ENCODE results near the gene SLC6A4. TPM values are rescaled to one million over a fixed set of nuclear protein-coding genes. Genes with fewer than 3 reads are reported as not detected.

Gene SLC6A4
- not detected in 2 replicates for total RNA-seq

DNA sequence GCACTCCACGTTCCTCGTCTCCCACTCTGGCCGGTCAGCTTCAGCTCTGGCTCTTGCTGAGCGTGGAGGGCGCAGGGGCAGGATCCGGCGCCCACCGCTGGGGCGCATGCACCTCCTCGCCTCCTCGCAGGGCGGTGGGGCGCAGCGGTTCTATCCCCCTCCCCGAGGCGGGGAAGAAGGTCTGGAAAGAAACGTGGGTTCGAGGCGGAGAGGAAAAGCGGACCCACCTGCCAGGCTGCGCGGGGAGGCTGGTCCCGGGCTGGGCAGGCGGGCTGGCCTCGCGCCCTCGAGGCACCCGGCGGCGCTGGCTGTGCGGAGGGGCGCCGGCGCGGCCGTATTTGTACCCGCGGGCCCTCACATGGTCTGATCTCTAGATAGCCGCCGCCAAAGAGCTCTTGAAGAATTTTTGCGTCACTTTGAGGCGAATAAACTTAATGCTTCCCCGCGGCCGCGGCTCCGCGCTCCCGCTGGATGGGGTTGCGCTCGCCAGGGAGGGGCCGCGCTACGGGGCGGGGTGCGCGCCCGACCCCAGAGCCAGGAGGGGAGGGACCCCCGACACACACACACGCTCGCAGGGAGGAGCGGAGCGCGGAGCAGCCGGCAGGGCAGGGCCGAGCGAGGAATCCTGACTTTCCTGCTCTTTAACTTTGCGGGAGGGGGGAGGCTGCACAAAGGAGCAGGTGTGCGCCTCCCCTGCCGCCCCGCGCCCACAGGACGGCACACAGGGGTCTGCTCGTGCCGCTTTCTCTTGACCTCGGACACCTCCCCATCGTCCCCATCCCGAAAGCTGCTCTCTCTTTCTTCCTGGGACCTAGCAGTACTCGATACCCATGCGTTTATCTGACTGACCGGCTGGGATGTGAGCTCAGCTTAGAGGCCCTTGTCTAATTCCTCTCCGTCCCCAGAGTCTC lies at the start of gene SLC6A4:
Gene SLC6A4 (minus strand): TSS at position 312 of the 911 bp plus-strand sequence. CDS start 13,739 bp downstream, outside the sequence.
- intact Hi-C loops (cut with micrococcal nuclease): loop anchor here (2.0 to 5.0 kb wide), 2 partner anchors 118 to 131 kb away; partner anchors contain the start of gene NSRP1
- H3K36me3 Mint-ChIP-seq (ENCODE audit: low read depth): no peaks in the 10 kb centered on the region
- DNase-seq (ENCODE audit: low spot score): no peak
- no peaks in the 10 kb centered on the region for H3K9me3 Mint-ChIP-seq
- peak within 1 kb of the TSS; percentile 63 for H3K4me3 Mint-ChIP-seq
- no peak within 1 kb of the TSS for H3K27ac Mint-ChIP-seq
- peaks cover 11% of the 10 kb centered on the region for H3K4me1 Mint-ChIP-seq (ENCODE audit: low read depth)
- H3K27me3 Mint-ChIP-seq (ENCODE audit: insufficient read depth): peaks cover 71% of the 10 kb centered on the region

DNA sequence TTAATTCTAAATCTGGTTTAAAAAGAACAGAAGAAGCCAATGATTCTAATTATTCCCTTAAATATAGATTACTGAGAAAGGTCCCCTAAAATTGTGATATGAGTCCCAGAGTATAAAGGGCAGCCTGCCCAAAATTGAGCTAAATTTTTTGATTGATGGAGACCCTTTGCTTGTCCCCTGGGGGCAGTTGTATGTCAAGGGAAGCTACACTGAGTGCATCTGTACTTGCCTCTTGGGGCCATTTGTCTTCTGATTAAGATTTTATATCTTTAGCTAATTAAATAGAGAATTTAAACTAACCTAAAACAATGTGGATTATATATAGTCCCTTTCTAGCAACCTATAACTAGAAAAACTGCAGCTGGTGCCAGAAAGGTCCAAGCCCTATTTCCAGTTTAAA lies 43.7 kb upstream of the SLC6A4 start:
- H3K36me3 Mint-ChIP-seq (ENCODE audit: low read depth): peaks cover 26% of the 10 kb centered on the region

DNA sequence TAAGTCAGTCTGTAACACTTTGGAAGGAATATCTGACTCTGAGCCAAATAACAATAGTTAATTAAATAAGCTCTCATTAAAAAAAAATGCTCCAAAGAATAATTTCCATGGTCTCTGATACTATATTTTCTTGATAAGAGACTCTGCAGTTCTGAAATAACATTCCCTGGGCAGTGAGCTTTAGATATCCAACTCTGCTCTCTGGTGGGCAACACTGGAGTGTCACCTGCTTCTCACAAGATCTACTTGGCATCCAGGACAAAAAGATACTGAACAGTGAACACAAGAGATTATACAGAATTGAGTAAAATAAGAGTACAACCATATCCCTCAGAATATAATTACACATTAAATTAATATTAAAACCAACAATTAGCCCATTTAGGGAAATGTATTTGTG lies 42.5 kb upstream of the SLC6A4 start:
- intact Hi-C loops (cut with micrococcal nuclease): no loop called here
- Mint-ChIP-seq H3K9me3 (no peaks in the 10 kb centered on the region), H3K4me1 (ENCODE audit: low read depth) (peaks cover 5% of the 10 kb centered on the region), H3K4me3 (no peak overlapping the region), H3K27me3 (ENCODE audit: insufficient read depth) (no peaks in the 10 kb centered on the region), H3K36me3 (ENCODE audit: low read depth) (peaks cover 36% of the 10 kb centered on the region), H3K27ac (no peak overlapping the region)
- DNase-seq (ENCODE audit: low spot score): no peak

More for the DNA sequence above, 43.7 kb upstream of the SLC6A4 start:
- Mint-ChIP-seq H3K4me3 (no peak overlapping the region), H3K27me3 (ENCODE audit: insufficient read depth) (no peaks in the 10 kb centered on the region), H3K27ac (no peak overlapping the region), H3K9me3 (no peaks in the 10 kb centered on the region), H3K4me1 (ENCODE audit: low read depth) (peaks cover 5% of the 10 kb centered on the region)
- intact Hi-C loops (cut with micrococcal nuclease): no loop called here
- DNase-seq (ENCODE audit: low spot score): no peak

GRCh38 chr17:30275911-30276310 lies 40.4 kb upstream of the SLC6A4 start:
- no peak for DNase-seq (ENCODE audit: low spot score)
- no peak overlapping the region for H3K27ac Mint-ChIP-seq
- H3K27me3 Mint-ChIP-seq (ENCODE audit: insufficient read depth): no peaks in the 10 kb centered on the region
- peaks cover 5% of the 10 kb centered on the region for H3K4me1 Mint-ChIP-seq (ENCODE audit: low read depth)
- H3K4me3 Mint-ChIP-seq: no peak overlapping the region
- no peaks in the 10 kb centered on the region for H3K9me3 Mint-ChIP-seq
- intact Hi-C loops (cut with micrococcal nuclease): no loop called here
- H3K36me3 Mint-ChIP-seq (ENCODE audit: low read depth): peaks cover 48% of the 10 kb centered on the region

GRCh38 chr17:30274887-30275286 lies 39.4 kb upstream of the SLC6A4 start:
- no peak overlapping the region for H3K4me3 Mint-ChIP-seq
- intact Hi-C loops (cut with micrococcal nuclease): no loop called here
- DNase-seq (ENCODE audit: low spot score): no peak
- H3K36me3 Mint-ChIP-seq (ENCODE audit: low read depth): peaks cover 46% of the 10 kb centered on the region
- H3K27me3 Mint-ChIP-seq (ENCODE audit: insufficient read depth): no peaks in the 10 kb centered on the region
- no peaks in the 10 kb centered on the region for H3K9me3 Mint-ChIP-seq
- peaks cover 5% of the 10 kb centered on the region for H3K4me1 Mint-ChIP-seq (ENCODE audit: low read depth)
- H3K27ac Mint-ChIP-seq: no peak overlapping the region

- no peak overlapping the region for H3K27ac Mint-ChIP-seq
- DNase-seq (ENCODE audit: low spot score): no peak
- no peak overlapping the region for H3K4me3 Mint-ChIP-seq
- H3K36me3 Mint-ChIP-seq (ENCODE audit: low read depth): peaks cover 47% of the 10 kb centered on the region
- no peaks in the 10 kb centered on the region for H3K27me3 Mint-ChIP-seq (ENCODE audit: insufficient read depth)
- intact Hi-C loops (cut with micrococcal nuclease): no loop called here
- H3K9me3 Mint-ChIP-seq: no peaks in the 10 kb centered on the region
- peaks cover 9% of the 10 kb centered on the region for H3K4me1 Mint-ChIP-seq (ENCODE audit: low read depth)
These were observed 37.9 kb upstream of the SLC6A4 start for GRCh38 chr17:30273373-30273772.

DNA sequence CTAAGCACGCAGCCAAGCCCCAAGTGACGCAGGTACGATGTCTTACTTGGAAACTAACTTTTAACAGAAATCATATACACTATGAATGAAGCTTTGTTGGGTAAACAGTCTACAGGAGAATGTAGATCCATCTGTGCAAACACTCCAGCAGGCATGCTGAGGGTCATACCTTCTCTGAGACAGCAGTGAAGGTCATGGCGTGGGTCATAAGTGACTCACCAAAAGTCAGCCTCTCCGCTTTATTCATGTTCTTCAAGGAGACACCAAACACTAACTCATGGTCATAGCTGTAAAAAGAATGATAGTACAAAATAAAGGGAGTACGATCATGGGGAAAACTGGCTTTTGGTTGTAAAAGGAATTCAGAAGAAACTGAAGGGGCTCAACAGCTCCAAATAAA lies 35.6 kb upstream of the SLC6A4 start:
- H3K27ac Mint-ChIP-seq: no peak overlapping the region
- H3K27me3 Mint-ChIP-seq (ENCODE audit: insufficient read depth): no peaks in the 10 kb centered on the region
- H3K4me1 Mint-ChIP-seq (ENCODE audit: low read depth): peaks cover 9% of the 10 kb centered on the region
- H3K36me3 Mint-ChIP-seq (ENCODE audit: low read depth): peaks cover 46% of the 10 kb centered on the region
- intact Hi-C loops (cut with micrococcal nuclease): no loop called here
- no peak for DNase-seq (ENCODE audit: low spot score)
- no peak overlapping the region for H3K4me3 Mint-ChIP-seq
- H3K9me3 Mint-ChIP-seq: no peaks in the 10 kb centered on the region

DNA sequence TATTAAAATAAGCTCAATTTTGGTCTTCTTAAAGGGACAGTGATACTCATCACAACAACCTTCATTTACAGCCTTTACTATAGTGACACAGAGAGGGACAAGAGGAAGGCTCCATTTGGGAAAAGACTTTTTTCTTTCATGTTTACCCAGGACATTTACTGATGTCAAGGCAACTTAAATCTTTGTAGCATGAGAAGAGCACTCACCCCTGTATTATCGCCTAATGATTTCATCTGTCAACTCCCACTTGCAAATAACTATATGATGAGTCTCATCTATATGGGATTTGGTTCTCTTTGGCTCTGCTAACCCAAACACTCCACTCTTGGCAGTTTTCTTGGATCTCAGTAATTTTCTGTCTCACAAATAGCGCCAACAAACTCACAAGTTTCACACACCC lies 32.1 kb upstream of the SLC6A4 start:
- Mint-ChIP-seq H3K9me3 (no peaks in the 10 kb centered on the region), H3K4me1 (ENCODE audit: low read depth) (peaks cover 4% of the 10 kb centered on the region), H3K27ac (no peak overlapping the region), H3K27me3 (ENCODE audit: insufficient read depth) (no peaks in the 10 kb centered on the region), H3K4me3 (no peak overlapping the region), H3K36me3 (ENCODE audit: low read depth) (peaks cover 41% of the 10 kb centered on the region)
- no peak for DNase-seq (ENCODE audit: low spot score)
- intact Hi-C loops (cut with micrococcal nuclease): no loop called here

GRCh38 chr17:30263552-30264333 lies 28.2 kb upstream of the SLC6A4 start:
- H3K36me3 Mint-ChIP-seq (ENCODE audit: low read depth): peaks cover 38% of the 10 kb centered on the region
- no peak overlapping the region for H3K4me3 Mint-ChIP-seq
- H3K27me3 Mint-ChIP-seq (ENCODE audit: insufficient read depth): no peaks in the 10 kb centered on the region

DNA sequence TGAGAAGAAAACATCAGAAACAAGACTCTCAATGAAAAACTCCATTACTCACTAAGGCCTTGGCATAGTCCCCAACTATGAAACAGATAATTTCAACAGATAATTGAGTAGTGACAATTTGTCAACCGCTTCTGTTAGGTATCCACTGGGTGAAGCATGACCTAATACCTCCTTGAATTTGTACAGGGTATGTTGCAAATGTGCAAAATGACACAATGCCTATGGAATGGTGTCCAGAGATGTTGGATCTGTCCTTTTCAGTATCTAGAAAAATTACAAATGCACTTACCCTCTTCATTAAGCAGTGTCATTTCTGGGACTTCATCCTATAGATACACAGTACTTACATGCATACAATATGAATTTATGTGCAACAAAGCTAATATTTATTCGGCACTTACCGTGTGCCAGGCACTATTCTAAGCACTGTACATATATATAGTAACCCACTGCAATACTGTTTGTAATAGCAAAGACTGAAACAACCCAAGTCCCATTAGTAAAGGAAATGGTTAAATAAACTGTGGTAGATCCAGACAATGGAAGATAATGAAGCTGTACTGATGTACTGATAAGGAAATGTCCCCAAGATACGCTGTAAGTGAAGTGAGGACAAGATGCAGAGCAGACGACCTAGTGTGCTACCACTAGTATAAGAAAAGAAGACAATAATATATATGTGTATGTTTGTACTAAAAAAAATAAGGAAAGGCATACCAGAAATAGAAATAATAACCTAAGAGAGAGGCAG lies 21.4 kb upstream of the SLC6A4 start:
- Mint-ChIP-seq H3K9me3 (no peaks in the 10 kb centered on the region), H3K4me3 (no peak overlapping the region), H3K4me1 (ENCODE audit: low read depth) (peaks cover 10% of the 10 kb centered on the region), H3K36me3 (ENCODE audit: low read depth) (peaks cover 23% of the 10 kb centered on the region), H3K27me3 (ENCODE audit: insufficient read depth) (no peaks in the 10 kb centered on the region), H3K27ac (no peak overlapping the region)
- DNase-seq (ENCODE audit: low spot score): no peak
- intact Hi-C loops (cut with micrococcal nuclease): no loop called here

More at GRCh38 chr17:30263552-30264333, 28.2 kb upstream of the SLC6A4 start:
- Mint-ChIP-seq H3K9me3 (no peaks in the 10 kb centered on the region), H3K27ac (no peak overlapping the region), H3K4me1 (ENCODE audit: low read depth) (peaks cover 8% of the 10 kb centered on the region)
- no peak for DNase-seq (ENCODE audit: low spot score)
- intact Hi-C loops (cut with micrococcal nuclease): no loop called here

DNA sequence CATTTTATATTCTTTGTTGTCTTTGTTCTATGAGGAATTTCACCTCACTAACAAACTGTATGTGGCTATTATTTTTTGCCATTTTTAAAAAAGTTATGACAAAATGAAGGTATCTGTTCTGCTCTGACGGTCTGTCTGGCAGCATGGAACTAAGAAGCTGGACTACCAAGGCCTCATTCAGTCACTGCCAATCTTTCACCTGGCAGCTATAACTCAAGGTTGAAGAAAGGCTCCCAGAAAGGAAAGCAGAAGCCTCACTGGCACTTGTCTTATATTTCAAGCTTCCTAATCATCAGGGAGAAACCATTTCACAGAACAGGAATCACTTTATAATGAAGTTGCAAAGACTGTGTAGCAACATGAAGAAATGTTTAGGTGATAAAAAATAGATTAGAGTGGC lies 18.7 kb upstream of the SLC6A4 start:
- Mint-ChIP-seq H3K9me3 (no peaks in the 10 kb centered on the region), H3K4me3 (no peak overlapping the region), H3K36me3 (ENCODE audit: low read depth) (peaks cover 12% of the 10 kb centered on the region), H3K27ac (no peak overlapping the region), H3K4me1 (ENCODE audit: low read depth) (peaks cover 6% of the 10 kb centered on the region), H3K27me3 (ENCODE audit: insufficient read depth) (no peaks in the 10 kb centered on the region)
- intact Hi-C loops (cut with micrococcal nuclease): no loop called here
- DNase-seq (ENCODE audit: low spot score): no peak

DNA sequence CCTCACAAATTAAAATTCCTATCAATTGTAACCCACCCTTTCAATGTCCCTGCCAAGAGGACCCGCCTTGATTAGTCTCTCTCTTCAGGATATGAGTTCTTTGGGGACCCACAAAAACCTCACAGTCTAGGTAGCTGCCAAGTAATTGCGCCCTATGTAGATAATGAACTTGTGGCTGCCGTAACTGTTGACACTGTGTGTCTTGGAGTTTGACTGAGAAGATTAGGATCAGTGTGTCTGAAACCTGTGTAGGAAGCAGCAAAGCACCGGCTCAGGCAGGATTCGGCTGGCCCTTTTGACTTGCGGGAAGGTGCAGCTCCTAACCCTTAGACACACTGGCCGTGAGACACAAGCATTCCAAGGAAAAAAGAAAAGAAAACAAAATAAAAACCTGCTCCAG lies 17.8 kb upstream of the SLC6A4 start:
- H3K4me3 Mint-ChIP-seq: no peak overlapping the region
- H3K27ac Mint-ChIP-seq: no peak overlapping the region
- intact Hi-C loops (cut with micrococcal nuclease): no loop called here
- H3K4me1 Mint-ChIP-seq (ENCODE audit: low read depth): no peaks in the 10 kb centered on the region
- no peak for DNase-seq (ENCODE audit: low spot score)
- peaks cover 17% of the 10 kb centered on the region for H3K36me3 Mint-ChIP-seq (ENCODE audit: low read depth)
- no peaks in the 10 kb centered on the region for H3K9me3 Mint-ChIP-seq
- H3K27me3 Mint-ChIP-seq (ENCODE audit: insufficient read depth): no peaks in the 10 kb centered on the region

Data from activated T-helper 1 cell treated with anti-CD3 and anti-CD28 coated beads, Interleukin-12 subunit alpha, Interleukin-12 subunit beta, Interleukin-2, Interleukin-4 antibody, amounts not matched to agents 30 ng/mL and 10 ng/mL and 1 ng/mL, durations not matched to agents 14 hours and 24 hours and 36 hours (primary cell).